ENCODE measurements around the gene VIPAS39. TPM values are rescaled to one million over a fixed set of nuclear protein-coding genes. Genes with fewer than 3 reads are reported as not detected.

Gene VIPAS39
- total RNA-seq, 1 experiment from 2014 or later = 19.3 TPM

DNA sequence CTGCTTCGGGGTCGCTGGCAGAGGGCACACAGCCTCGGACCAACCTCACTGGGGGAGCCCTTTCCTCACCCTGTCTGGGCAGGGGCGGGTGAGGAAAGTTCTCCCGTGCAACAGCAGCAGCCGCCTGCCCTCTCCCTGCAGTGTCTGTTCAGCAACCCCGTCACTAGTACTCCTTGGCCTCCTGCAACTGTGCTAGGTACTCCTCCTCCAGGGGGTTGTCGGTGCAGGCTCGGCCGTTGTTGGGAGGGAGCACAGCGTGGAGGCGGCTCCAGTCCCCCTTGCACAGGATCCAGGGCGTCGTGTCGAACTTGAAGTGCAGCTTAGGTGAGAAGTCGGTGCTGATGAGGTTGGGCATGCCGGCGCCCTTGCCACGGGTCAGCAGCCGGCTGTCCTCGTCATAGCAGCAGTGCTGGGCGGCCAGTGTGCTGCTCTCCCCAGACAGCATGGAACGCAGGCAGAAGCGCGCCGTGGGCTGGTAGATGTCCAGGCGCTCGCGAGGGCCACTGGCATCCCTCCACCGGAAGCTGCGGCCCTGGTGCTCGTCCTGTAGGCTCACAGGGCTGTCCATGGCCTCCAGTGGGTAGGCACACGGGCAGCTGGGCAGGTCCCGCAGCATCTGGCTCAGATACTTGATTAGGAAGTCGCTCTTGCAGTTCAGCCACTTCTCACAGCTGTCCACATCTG is 18.2 kb upstream of the VIPAS39 start:
- intact Hi-C loops (cut with micrococcal nuclease; ENCODE audit: unreplicated experiment) = no loop called here
- CTCF ChIA-PET = no interaction called here
- no peak for TF ChIP-seq CTCF (IDR thresholded peaks at IDR 0.05; ENCODE audit: unreplicated experiment)
- Mint-ChIP-seq H3K9me3 (ENCODE audit: low read depth, unreplicated experiment) (no peaks in the 10 kb centered on the region), H3K36me3 (ENCODE audit: insufficient read depth, unreplicated experiment) (no peaks in the 10 kb centered on the region), H3K4me3 (ENCODE audit: low read depth, unreplicated experiment) (no peak overlapping the region), H3K27ac (ENCODE audit: unreplicated experiment) (no peak overlapping the region), H3K4me1 (ENCODE audit: low read depth, unreplicated experiment) (no peaks in the 10 kb centered on the region), H3K27me3 (ENCODE audit: unreplicated experiment) (peaks cover 61% of the 10 kb centered on the region)
- no TSS peak for BruUV-seq (replicated peaks)
- no peak for DNase-seq

- Mint-ChIP-seq H3K4me3 (ENCODE audit: low read depth, unreplicated experiment) (no peak overlapping the region), H3K27me3 (ENCODE audit: unreplicated experiment) (peaks cover 61% of the 10 kb centered on the region), H3K36me3 (ENCODE audit: insufficient read depth, unreplicated experiment) (no peaks in the 10 kb centered on the region), H3K9me3 (ENCODE audit: low read depth, unreplicated experiment) (no peaks in the 10 kb centered on the region), H3K27ac (ENCODE audit: unreplicated experiment) (no peak overlapping the region), H3K4me1 (ENCODE audit: low read depth, unreplicated experiment) (no peaks in the 10 kb centered on the region)
- no peak for DNase-seq
- TF ChIP-seq CTCF (IDR thresholded peaks at IDR 0.05; ENCODE audit: unreplicated experiment) = no peak
- CTCF ChIA-PET = no interaction called here
- BruUV-seq (replicated peaks) = no TSS peak
- intact Hi-C loops (cut with micrococcal nuclease; ENCODE audit: unreplicated experiment) = no loop called here
Measured at GRCh38 chr14:77474479-77475177, 17.2 kb upstream of the VIPAS39 start.

- Mint-ChIP-seq H3K27ac (ENCODE audit: unreplicated experiment) (no peak overlapping the region), H3K4me1 (ENCODE audit: low read depth, unreplicated experiment) (no peaks in the 10 kb centered on the region), H3K36me3 (ENCODE audit: insufficient read depth, unreplicated experiment) (peaks cover 4% of the 10 kb centered on the region), H3K4me3 (ENCODE audit: low read depth, unreplicated experiment) (no peak overlapping the region), H3K9me3 (ENCODE audit: low read depth, unreplicated experiment) (no peaks in the 10 kb centered on the region), H3K27me3 (ENCODE audit: unreplicated experiment) (peaks cover 61% of the 10 kb centered on the region)
- CTCF ChIA-PET = no interaction called here
- no TSS peak for BruUV-seq (replicated peaks)
- DNase-seq = no peak
- no peak for TF ChIP-seq CTCF (IDR thresholded peaks at IDR 0.05; ENCODE audit: unreplicated experiment)
- intact Hi-C loops (cut with micrococcal nuclease; ENCODE audit: unreplicated experiment) = no loop called here
Measured at GRCh38 chr14:77473921-77474320, 16.5 kb upstream of the VIPAS39 start.

GRCh38 chr14:77470224-77470870 is 12.9 kb upstream of the VIPAS39 start:
- no peak for TF ChIP-seq CTCF (IDR thresholded peaks at IDR 0.05; ENCODE audit: unreplicated experiment)
- no TSS peak for BruUV-seq (replicated peaks)
- Mint-ChIP-seq H3K27ac (ENCODE audit: unreplicated experiment) (no peak overlapping the region), H3K36me3 (ENCODE audit: insufficient read depth, unreplicated experiment) (peaks cover 21% of the 10 kb centered on the region), H3K27me3 (ENCODE audit: unreplicated experiment) (peaks cover 37% of the 10 kb centered on the region), H3K4me3 (ENCODE audit: low read depth, unreplicated experiment) (no peak overlapping the region), H3K4me1 (ENCODE audit: low read depth, unreplicated experiment) (no peaks in the 10 kb centered on the region), H3K9me3 (ENCODE audit: low read depth, unreplicated experiment) (no peaks in the 10 kb centered on the region)
- no peak for DNase-seq
- intact Hi-C loops (cut with micrococcal nuclease; ENCODE audit: unreplicated experiment) = no loop called here
- CTCF ChIA-PET = no interaction called here
